Measurements from ENCODE around the gene TMUB1. TPM values are rescaled to one million over a fixed set of nuclear protein-coding genes. Genes with fewer than 3 reads are reported as not detected.
A peak's percentile ranks its signal among the peaks of the same experiment; 100 is the strongest.

The TMUB1 gene
- total RNA-seq, 1 donor from 2014 or later, result 55.3 TPM

DNA sequence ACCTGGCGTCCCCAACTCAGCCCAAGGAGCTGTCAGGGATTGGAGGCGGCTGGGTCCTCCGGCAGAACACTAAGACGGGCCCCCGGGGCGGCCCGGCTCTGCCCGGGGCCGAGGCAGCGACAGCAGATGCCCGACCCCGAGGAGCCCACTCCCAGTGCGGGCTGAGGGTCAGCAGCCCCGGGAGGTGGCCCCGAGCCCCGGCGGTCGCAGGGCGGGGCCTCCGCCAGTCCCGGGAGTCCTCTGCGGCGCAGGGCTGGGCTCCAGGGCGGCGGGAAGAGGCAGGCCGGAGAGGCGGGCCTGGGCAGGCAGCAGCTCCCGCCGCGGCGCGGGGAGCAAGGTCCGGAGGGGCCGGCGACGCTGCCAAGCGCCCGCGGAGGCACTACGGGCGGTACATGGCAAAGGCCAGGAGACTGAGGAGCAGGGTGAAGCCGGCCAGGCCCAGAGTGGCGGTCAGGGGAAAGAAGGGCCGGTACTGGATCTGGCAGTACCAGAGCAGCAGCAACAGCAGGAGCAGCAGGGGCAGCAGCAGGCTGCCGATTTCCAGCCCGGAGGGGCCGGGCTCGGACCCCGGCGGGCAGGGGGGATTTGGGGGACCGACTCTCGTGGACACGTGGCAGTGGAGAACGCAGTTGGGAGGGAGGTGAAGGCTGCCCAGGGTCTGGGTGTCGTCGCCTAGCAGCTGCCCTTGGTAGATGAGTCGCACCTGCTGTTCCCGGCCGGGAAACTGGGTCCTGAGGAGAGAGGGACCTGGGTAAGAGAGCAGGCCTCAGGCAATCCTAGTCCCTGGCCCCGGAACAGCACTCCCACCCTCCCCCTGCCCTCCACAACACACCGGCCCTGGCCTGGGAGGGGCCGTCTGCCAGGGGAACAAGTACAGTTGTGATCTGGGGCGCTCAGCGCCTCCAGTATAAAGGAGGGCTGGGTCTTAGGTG lies 1.9 kb downstream of the TMUB1 start:
- Mint-ChIP-seq H3K9me3 (no peaks in the 10 kb centered on the region), H3K4me1 (ENCODE audit: low read depth) (peaks cover 45% of the 10 kb centered on the region)

DNA sequence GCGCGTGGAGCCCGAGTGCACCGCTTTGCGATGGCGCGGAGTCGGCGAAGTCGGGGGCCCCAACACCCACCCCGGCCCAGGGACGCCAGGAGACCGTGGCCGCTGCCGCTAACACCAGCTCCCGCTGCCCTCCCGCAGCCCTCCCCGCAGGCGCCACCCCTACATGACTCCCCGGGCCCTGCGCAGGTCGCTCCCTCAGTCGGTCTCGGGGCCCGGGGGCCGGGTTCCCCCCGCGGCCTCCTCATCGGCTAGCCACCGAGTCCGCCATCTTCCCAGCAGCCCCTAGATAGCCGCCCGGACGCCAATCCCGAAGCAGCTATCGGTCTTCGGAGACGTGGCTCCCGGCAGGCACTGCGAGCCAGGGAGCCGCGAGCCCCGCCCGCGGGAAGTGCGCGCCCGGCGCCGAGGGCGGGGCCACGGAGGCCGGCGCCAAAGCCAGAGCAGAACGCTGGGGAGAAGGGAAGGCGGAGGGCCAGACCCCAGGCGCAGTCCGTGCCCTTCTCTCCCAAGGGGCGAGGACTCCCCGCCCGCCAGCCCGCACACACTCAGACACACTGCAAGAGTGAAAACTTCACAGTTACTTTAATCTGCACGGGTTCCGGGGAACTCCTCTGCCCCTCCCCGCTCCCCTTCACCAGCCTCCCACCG lies 2.6 kb downstream of the TMUB1 start, which contains the start of gene FASTK:
Gene FASTK, minus strand, starts transcription at position 288 of the 648 bp plus-strand sequence. Its CDS starts 43 bp downstream, at position 245.
- peaks cover 42% of the 10 kb centered on the region for H3K4me1 Mint-ChIP-seq (ENCODE audit: low read depth)
- peak within 1 kb of the TSS; percentile 88 for H3K27ac Mint-ChIP-seq
- DNase-seq (ENCODE audit: low spot score), result peak; percentile 88
- H3K27me3 Mint-ChIP-seq (ENCODE audit: insufficient read depth), result peaks cover 10% of the 10 kb centered on the region
- intact Hi-C loops (cut with micrococcal nuclease), result loop anchor here (1.0 to 10.0 kb wide), 8 partner anchors 22 to 1456 kb away; partner anchors contain the start of genes ABCB8, ACTR3C, LRRC61 and NUB1
- H3K36me3 Mint-ChIP-seq (ENCODE audit: low read depth), result peaks cover 20% of the 10 kb centered on the region
- no peaks in the 10 kb centered on the region for H3K9me3 Mint-ChIP-seq
- H3K4me3 Mint-ChIP-seq, result peak within 1 kb of the TSS; percentile 95

More for the DNA sequence above, 1.9 kb downstream of the TMUB1 start:
- DNase-seq (ENCODE audit: low spot score), result no peak
- intact Hi-C loops (cut with micrococcal nuclease), result loop anchor here (2.0 to 10.0 kb wide), 5 partner anchors 63 to 1457 kb away; partner anchors contain the start of genes ACTR3C, LRRC61 and NUB1
- Mint-ChIP-seq H3K36me3 (ENCODE audit: low read depth) (peaks cover 13% of the 10 kb centered on the region), H3K4me3 (peak overlapping the region; percentile 95), H3K27me3 (ENCODE audit: insufficient read depth) (peaks cover 12% of the 10 kb centered on the region), H3K27ac (no peak overlapping the region)

DNA sequence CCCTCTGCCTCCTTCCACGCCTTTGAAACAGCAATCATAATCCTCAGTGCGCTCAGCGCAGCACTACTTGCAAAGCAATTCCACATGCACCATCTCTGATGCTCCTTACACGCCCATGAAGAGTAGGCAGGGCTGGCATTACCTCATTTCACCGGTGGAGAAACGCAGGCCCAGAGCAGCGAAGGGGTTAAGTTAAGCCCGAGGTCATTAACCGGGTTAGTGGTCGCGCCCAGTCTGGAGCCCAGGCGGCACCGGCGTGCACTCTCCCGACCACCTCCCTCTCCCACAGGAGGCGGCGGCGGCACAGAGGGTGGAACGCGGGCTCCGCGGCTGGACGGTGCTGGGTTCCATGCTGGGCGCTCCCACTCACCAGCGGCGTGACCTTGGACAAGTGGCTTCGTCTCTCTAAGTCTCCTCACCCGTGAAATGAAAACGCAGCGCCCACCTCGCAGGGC lies 3.2 kb downstream of the TMUB1 start:
- intact Hi-C loops (cut with micrococcal nuclease), result loop anchor here (1.0 to 10.0 kb wide), 8 partner anchors 22 to 1455 kb away; partner anchors contain the start of genes ABCB8, ACTR3C, LRRC61 and NUB1
- DNase-seq (ENCODE audit: low spot score), result no peak
- H3K4me1 Mint-ChIP-seq (ENCODE audit: low read depth), result peaks cover 36% of the 10 kb centered on the region
- no peaks in the 10 kb centered on the region for H3K9me3 Mint-ChIP-seq
- peak overlapping the region; percentile 88 for H3K27ac Mint-ChIP-seq
- peaks cover 6% of the 10 kb centered on the region for H3K27me3 Mint-ChIP-seq (ENCODE audit: insufficient read depth)
- peaks cover 23% of the 10 kb centered on the region for H3K36me3 Mint-ChIP-seq (ENCODE audit: low read depth)
- peak overlapping the region; percentile 92 for H3K4me3 Mint-ChIP-seq

DNA sequence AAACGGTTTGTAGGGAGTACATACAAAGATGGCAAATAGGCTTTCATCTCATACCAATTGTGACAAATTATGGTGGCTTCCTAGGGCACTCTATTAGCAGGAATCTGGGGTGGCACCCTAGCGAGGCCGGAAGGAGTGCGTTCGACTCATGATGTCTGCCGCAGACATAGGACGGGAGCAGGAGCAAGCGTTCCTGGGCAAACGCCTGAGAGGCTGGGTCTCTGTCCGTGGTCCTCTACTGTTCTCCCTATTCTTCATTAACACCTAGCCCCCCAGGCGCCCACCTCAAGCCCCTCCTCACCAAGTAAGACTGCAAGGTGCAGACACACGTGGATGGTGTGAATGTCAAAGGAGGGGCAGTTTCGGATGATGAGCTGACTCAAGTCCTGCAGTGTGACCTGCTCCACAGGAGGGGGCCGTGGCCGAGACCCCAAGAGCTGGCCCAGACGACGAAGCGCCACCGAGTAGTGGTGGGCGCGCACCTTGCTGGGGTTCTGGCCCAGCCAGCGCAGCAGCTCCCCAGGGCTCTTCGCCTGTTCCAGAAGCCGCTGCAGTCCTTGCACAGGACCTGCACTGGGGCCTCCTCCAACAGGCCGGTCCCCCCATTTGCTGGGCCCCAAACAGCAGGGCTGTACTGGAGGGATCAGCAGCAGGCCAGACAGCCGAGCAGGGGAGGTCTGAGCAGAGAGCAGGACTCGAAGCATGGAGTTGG lies 3.9 kb downstream of the TMUB1 start:
- Mint-ChIP-seq H3K36me3 (ENCODE audit: low read depth) (peaks cover 27% of the 10 kb centered on the region), H3K9me3 (no peaks in the 10 kb centered on the region), H3K4me3 (peak overlapping the region; percentile 92), H3K27ac (peak overlapping the region; percentile 88), H3K27me3 (ENCODE audit: insufficient read depth) (peaks cover under 1% of the 10 kb centered on the region), H3K4me1 (ENCODE audit: low read depth) (peaks cover 32% of the 10 kb centered on the region)
- intact Hi-C loops (cut with micrococcal nuclease), result no loop called here
- no peak for DNase-seq (ENCODE audit: low spot score)

DNA sequence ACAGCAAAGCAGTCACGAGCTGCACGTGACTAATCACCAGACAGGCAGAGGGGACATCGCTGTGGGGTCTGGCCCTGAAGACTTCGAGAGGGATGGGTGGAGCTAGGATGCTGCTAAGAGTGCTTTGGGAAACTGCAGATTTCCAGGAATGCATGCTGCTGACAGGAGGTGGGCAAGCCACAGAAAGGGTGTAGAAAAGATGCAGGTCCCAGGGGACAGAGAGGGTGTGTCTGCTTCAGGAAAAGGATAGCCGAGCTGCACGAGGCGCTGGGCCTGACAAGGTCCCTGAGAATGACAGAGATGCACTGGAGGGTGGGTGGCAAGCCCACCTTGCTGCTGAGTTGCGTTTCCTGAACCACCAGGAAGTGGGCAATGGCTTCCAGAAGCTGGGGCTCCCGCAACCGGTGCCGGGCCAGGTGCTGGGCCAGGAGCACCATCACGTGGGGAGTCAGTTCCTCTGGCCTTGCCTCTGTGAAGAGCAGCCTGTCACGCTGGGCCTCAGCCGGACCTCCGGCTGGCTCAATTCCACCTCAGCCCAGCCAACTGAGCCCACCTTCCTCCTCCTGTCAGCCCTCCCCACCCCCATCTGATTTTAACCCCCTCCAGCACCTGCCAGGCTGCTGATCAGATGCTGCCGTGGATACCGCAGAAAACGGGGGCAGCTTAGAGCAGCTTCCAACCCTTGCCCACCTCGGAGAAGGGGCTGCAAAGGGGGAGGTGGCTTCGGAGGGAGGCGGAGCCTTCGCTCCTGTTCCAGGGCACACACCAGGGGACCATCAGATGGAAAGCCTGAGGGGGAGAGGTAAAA lies 4.9 kb downstream of the TMUB1 start:
- Mint-ChIP-seq H3K36me3 (ENCODE audit: low read depth) (peaks cover 28% of the 10 kb centered on the region), H3K4me3 (peak overlapping the region; percentile 92), H3K9me3 (no peaks in the 10 kb centered on the region), H3K27me3 (ENCODE audit: insufficient read depth) (no peaks in the 10 kb centered on the region), H3K27ac (peak overlapping the region; percentile 79), H3K4me1 (ENCODE audit: low read depth) (peaks cover 26% of the 10 kb centered on the region)
- intact Hi-C loops (cut with micrococcal nuclease), result no loop called here
- DNase-seq (ENCODE audit: low spot score), result no peak

DNA sequence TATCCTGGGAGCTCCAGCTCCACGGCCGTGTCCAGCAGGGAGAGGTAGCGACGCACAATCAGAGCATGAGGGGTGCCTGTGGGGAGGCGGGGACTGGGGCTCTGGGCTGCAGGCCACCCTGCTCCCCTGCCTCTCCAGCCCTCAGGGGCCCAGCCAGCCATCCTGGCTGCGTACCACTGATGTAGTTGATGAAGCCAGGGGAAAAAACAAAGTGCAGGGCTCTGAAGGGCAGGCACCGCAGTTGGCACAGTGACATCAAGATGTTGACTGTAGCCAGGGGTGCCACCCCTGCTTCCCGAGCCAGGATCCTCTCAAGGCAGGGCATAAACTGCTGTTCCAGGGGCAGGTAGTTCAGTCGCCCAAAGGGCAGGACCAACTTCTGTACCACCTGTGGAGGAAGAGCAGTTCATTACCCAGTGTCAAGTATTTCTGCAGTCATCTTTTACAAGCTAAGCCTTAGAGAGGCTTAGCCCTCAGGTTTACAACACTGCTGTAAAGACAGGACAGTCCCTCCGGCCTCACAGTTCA lies 5.5 kb downstream of the TMUB1 start:
- Mint-ChIP-seq H3K4me3 (peak overlapping the region; percentile 81), H3K4me1 (ENCODE audit: low read depth) (peaks cover 23% of the 10 kb centered on the region), H3K27me3 (ENCODE audit: insufficient read depth) (no peaks in the 10 kb centered on the region), H3K9me3 (no peaks in the 10 kb centered on the region), H3K27ac (peak overlapping the region; percentile 79), H3K36me3 (ENCODE audit: low read depth) (peaks cover 27% of the 10 kb centered on the region)
- intact Hi-C loops (cut with micrococcal nuclease), result no loop called here
- DNase-seq (ENCODE audit: low spot score), result no peak

DNA sequence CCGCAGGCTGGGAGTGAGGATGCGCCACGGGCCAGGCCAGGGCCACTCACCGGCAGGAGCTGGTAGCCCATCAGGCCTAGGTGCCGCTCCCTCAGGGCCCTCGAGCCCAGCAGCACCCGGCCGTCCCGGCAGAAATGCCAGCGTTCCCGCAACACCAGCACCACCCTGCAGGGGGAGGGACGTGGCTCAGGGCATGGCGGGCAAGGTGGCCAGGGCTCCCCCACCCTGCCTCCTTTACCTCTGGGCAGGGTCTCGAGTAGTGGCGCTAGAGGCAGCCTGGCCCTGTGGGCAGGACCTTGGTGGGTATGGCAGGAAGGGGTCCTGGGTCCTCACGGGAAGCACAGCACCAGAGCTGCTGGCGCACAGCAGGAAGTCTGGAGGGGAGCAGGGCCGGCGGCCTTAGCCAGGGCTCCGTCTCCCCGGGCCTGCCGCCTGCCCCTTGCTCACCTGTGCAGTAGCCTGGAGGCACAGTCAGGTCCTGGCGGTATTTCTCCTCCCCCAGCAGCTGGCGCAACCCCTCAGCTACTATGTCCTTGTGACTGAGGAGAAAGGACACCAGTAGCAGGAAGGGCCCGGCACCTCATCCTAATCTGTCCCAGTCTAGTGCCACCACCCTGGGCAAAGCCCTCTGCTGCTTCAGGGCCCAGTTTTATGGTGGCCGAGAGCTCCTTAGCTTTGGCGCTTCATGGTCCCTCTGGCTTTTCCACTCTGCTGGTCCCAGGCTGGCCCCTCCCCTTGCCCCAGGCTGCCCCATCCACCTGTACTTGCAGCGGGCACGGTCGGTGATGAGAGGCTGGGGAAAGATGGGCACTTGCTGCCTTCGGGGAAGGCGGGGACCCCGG lies 6.2 kb downstream of the TMUB1 start:
- no peaks in the 10 kb centered on the region for H3K27me3 Mint-ChIP-seq (ENCODE audit: insufficient read depth)
- peaks cover 16% of the 10 kb centered on the region for H3K4me1 Mint-ChIP-seq (ENCODE audit: low read depth)
- peaks cover 27% of the 10 kb centered on the region for H3K36me3 Mint-ChIP-seq (ENCODE audit: low read depth)
- no peak overlapping the region for H3K27ac Mint-ChIP-seq
- no peaks in the 10 kb centered on the region for H3K9me3 Mint-ChIP-seq
- intact Hi-C loops (cut with micrococcal nuclease), result no loop called here
- no peak for DNase-seq (ENCODE audit: low spot score)
- no peak overlapping the region for H3K4me3 Mint-ChIP-seq

DNA sequence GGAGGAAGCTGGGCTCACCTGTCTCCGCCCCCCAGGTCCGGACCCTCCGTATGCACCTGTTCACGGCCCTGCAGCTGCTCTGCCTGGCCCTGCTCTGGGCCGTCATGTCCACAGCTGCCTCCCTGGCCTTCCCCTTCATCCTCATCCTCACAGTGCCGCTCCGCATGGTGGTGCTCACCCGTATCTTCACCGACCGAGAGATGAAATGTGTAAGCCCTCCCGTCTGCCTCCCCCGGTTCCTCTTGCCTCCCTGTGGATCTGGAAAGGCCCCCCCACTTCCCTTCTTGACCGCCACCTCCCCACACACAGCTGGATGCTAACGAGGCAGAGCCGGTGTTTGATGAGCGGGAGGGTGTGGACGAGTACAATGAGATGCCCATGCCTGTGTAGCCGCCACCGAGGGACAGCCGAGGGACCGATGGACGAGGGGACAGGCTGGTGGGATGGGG lies 7.3 kb downstream of the TMUB1 start:
- intact Hi-C loops (cut with micrococcal nuclease), result no loop called here
- H3K27ac Mint-ChIP-seq, result no peak overlapping the region

DNA sequence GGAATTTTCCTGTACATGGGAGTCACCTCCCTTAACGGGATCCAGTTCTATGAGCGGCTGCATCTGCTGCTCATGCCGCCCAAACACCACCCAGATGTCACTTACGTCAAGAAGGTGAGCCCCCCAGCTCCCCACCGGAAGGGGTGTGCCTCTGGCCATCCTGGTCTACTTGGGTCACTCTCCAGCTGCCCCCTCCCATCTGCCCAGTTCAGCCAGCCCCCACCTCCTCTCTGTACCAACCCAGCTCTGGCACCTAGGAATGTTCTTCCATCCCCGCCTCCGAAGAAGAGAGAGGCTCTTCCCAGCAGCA lies 7.7 kb downstream of the TMUB1 start:
- Mint-ChIP-seq H3K9me3 (no peaks in the 10 kb centered on the region), H3K4me3 (no peak overlapping the region), H3K27me3 (ENCODE audit: insufficient read depth) (no peaks in the 10 kb centered on the region), H3K27ac (no peak overlapping the region), H3K36me3 (ENCODE audit: low read depth) (peaks cover 30% of the 10 kb centered on the region), H3K4me1 (ENCODE audit: low read depth) (peaks cover 13% of the 10 kb centered on the region)
- no peak for DNase-seq (ENCODE audit: low spot score)
- intact Hi-C loops (cut with micrococcal nuclease), result no loop called here

More for the DNA sequence above, 7.3 kb downstream of the TMUB1 start:
- Mint-ChIP-seq H3K9me3 (no peaks in the 10 kb centered on the region), H3K27me3 (ENCODE audit: insufficient read depth) (no peaks in the 10 kb centered on the region), H3K4me3 (no peak overlapping the region), H3K36me3 (ENCODE audit: low read depth) (peaks cover 30% of the 10 kb centered on the region), H3K4me1 (ENCODE audit: low read depth) (peaks cover 13% of the 10 kb centered on the region)
- DNase-seq (ENCODE audit: low spot score), result no peak

DNA sequence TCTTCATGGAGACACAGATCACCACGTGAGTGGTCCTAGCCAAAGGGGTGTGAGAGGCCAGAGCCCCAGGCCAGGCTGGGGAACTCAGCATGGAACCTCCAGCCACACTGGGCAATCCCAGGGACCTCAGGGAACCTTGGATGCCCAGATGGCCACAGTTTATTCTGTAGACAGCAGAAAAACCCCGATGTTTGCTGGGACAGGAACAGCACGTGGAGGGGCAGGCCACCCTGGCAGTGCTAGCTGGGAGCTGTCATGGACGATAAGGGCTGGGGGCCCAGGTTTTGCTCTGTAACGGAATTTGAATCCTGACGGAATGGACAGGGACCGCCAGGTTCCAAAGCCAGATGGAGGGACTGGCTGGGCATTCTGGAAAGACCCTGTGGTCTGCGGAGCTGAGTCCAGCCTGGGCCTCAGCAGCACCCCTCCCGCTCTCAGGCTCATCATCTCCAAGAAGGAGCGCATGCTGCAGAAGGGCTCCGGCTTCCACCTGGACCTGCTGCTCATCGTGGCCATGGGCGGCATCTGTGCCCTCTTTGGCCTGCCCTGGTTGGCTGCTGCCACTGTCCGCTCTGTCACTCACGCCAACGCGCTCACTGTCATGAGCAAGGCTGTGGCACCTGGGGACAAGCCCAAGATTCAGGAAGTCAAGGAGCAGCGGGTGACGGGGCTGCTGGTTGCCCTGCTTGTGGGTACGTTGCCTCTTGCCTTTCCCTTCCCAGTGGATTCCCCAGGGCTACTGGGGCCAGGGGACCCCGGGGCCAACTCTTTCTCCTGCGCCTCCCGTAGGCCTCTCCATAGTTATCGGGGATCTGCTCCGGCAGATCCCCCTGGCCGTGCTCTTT lies 8.3 kb downstream of the TMUB1 start:
- DNase-seq (ENCODE audit: low spot score), result no peak
- no peak overlapping the region for H3K27ac Mint-ChIP-seq
- intact Hi-C loops (cut with micrococcal nuclease), result no loop called here
- peaks cover 30% of the 10 kb centered on the region for H3K36me3 Mint-ChIP-seq (ENCODE audit: low read depth)
- H3K27me3 Mint-ChIP-seq (ENCODE audit: insufficient read depth), result no peaks in the 10 kb centered on the region
- H3K4me1 Mint-ChIP-seq (ENCODE audit: low read depth), result peaks cover 13% of the 10 kb centered on the region
- H3K4me3 Mint-ChIP-seq, result no peak overlapping the region
- H3K9me3 Mint-ChIP-seq, result no peaks in the 10 kb centered on the region

All from activated T-helper 1 cell treated with anti-CD3 and anti-CD28 coated beads, Interleukin-12 subunit alpha, Interleukin-12 subunit beta, Interleukin-2, Interleukin-4 antibody, amounts not matched to agents 30 ng/mL and 10 ng/mL and 1 ng/mL, durations not matched to agents 14 hours and 24 hours and 36 hours (primary cell).